Inflammatory macrophage (primary cell): ENCODE results near the gene OSGIN1.

ENCODE experiments used
- DNase-seq, 2 donors: peaks; one replicate each; pipeline ENCODE4 v3.0.0-alpha.2; 2020 to 2022

The OSGIN1 gene

GRCh38 chr16:83958846-83959565 lies 6.0 kb downstream of the OSGIN1 start:
- no peak for DNase-seq

- peak; percentile 18 to 32 for DNase-seq
Measured at GRCh38 chr16:83959656-83960434, 6.8 kb downstream of the OSGIN1 start.

- DNase-seq, result no peak
Measured at GRCh38 chr16:83960521-83961249, 7.6 kb downstream of the OSGIN1 start.

GRCh38 chr16:83961591-83961990 lies 8.6 kb downstream of the OSGIN1 start:
- no peak for DNase-seq

GRCh38 chr16:83963277-83964119 lies 10.5 kb downstream of the OSGIN1 start:
- no peak for DNase-seq

- DNase-seq, result no peak
Measured at GRCh38 chr16:83964684-83965443, 11.8 kb downstream of the OSGIN1 start.

GRCh38 chr16:83965444-83966152 lies 12.6 kb downstream of the OSGIN1 start:
- DNase-seq, result no peak

GRCh38 chr16:83966153-83966696 lies 13.2 kb downstream of the OSGIN1 start:
- DNase-seq, result no peak

GRCh38 chr16:83967091-83967490 lies 14.1 kb downstream of the OSGIN1 start:
- no peak for DNase-seq

- DNase-seq, result peak; percentile 31 to 50
Measured at GRCh38 chr16:83967838-83968305, 14.8 kb downstream of the OSGIN1 start, which contains the start of gene NECAB2. NECAB2 (plus strand) TSS chr16:83968244; CDS start chr16:83968649, 405 bp downstream.

GRCh38 chr16:83968306-83968851 lies 15.3 kb downstream of the OSGIN1 start:
- no peak for DNase-seq

- no peak for DNase-seq
Measured at GRCh38 chr16:83968891-83969649, 16.0 kb downstream of the OSGIN1 start.

- DNase-seq, result no peak
Measured at GRCh38 chr16:83969771-83970429, 16.9 kb downstream of the OSGIN1 start.

GRCh38 chr16:83970430-83970815 lies 17.4 kb downstream of the OSGIN1 start:
- DNase-seq, result no peak

- no peak for DNase-seq
Measured at GRCh38 chr16:83971165-83972130, 18.4 kb downstream of the OSGIN1 start.

- no peak for DNase-seq
Measured at GRCh38 chr16:83972256-83973008, 19.4 kb downstream of the OSGIN1 start.

- DNase-seq, result no peak
Measured at GRCh38 chr16:83973077-83973476, 20.0 kb downstream of the OSGIN1 start.
